ENCODE results near the gene PLCG1.
"Not testable (repeated sequence)": the region's sequence is repeated elsewhere in the genome, so short reads cannot be mapped to it uniquely, and the experiment has no call there.

Gene PLCG1

GRCh38 chr20:41124451-41125094 lies 12.8 kb upstream of the PLCG1 start:
- DNase-seq (ENCODE audit: low read depth in 2 of 2) = no peak

GRCh38 chr20:41125530-41126457 lies 11.5 kb upstream of the PLCG1 start:
- DNase-seq (ENCODE audit: low read depth in 2 of 2) = no peak

- DNase-seq (ENCODE audit: low read depth in 2 of 2) = no peak
Measured at GRCh38 chr20:41126719-41127118, 10.6 kb upstream of the PLCG1 start.

GRCh38 chr20:41128317-41128716 lies 9.0 kb upstream of the PLCG1 start:
- not testable (repeated sequence) for DNase-seq (ENCODE audit: low read depth in 2 of 2)

- DNase-seq (ENCODE audit: low read depth in 2 of 2) = no peak
Measured at GRCh38 chr20:41131594-41132387, 5.6 kb upstream of the PLCG1 start.

GRCh38 chr20:41132388-41132775 lies 5.0 kb upstream of the PLCG1 start:
- not testable (repeated sequence) for DNase-seq (ENCODE audit: low read depth in 2 of 2)

- no peak for DNase-seq (ENCODE audit: low read depth in 2 of 2)
Measured at GRCh38 chr20:41133709-41134361, 3.5 kb upstream of the PLCG1 start.

GRCh38 chr20:41134362-41135186 lies 2.8 kb upstream of the PLCG1 start:
- no peak for DNase-seq (ENCODE audit: low read depth in 2 of 2)

GRCh38 chr20:41135187-41135887 lies 2.0 kb upstream of the PLCG1 start:
- no peak for DNase-seq (ENCODE audit: low read depth in 2 of 2)

GRCh38 chr20:41135888-41136679 lies 1.3 kb upstream of the PLCG1 start:
- DNase-seq (ENCODE audit: low read depth in 2 of 2) = no peak

- DNase-seq (ENCODE audit: low read depth in 2 of 2) = peak; percentile 37
Measured at GRCh38 chr20:41137614-41138474, 501 bp downstream of the PLCG1 start.

GRCh38 chr20:41138475-41139226 lies 1.3 kb downstream of the PLCG1 start:
- DNase-seq (ENCODE audit: low read depth in 2 of 2) = no peak

GRCh38 chr20:41139227-41140093 lies 2.1 kb downstream of the PLCG1 start:
- DNase-seq (ENCODE audit: low read depth in 2 of 2) = no peak

- DNase-seq (ENCODE audit: low read depth in 2 of 2) = no peak
Measured at GRCh38 chr20:41140226-41141133, 3.1 kb downstream of the PLCG1 start.

GRCh38 chr20:41141153-41141815 lies 3.9 kb downstream of the PLCG1 start:
- no peak for DNase-seq (ENCODE audit: low read depth in 2 of 2)

Measured in fibroblast of skin of left biceps (primary cell).